A673 (cell line): Measurements from ENCODE around the gene RNU2-63P. TPM values are rescaled to one million over a fixed set of nuclear protein-coding genes. Genes with fewer than 3 reads are reported as not detected.
"Not testable (repeated sequence)": the region's sequence is repeated elsewhere in the genome, so short reads cannot be mapped to it uniquely, and the experiment has no call there.

Experiments
- BruUV-seq: library from RNA; stranded (reverse); fragments of 400-500 nt; replicated peaks from 2 replicates; lab custom pipeline; 2021; lab: Mats Ljungman, UMichigan
- CTCF ChIA-PET: fragments of 300-600 bp; sonication (Branson Sonifier 250); formaldehyde crosslinking; loops from one replicate; lab custom pipeline; 2022; ENCODE audit warnings: antibody characterized with exemption; lab: Charles Lee
- POLR2A ChIA-PET: fragments of 300-600 bp; sonication (Branson Sonifier 250); formaldehyde crosslinking; loops from one replicate; lab custom pipeline; 2022; ENCODE audit warnings: antibody characterized with exemption; ENCODE audit not compliant: low non-redundant PET; lab: Charles Lee
- DNase-seq: peaks from one replicate; pipeline ENCODE4 v3.0.0-alpha.2; 2015; ENCODE audit warnings: low spot score
- H3K27ac ChIP-seq: fragments of 200-600 bp; sonication (generic); 2 replicates; pipeline ENCODE4 v1.5.1; 2016; ENCODE audit warnings: mixed run types, low read depth, mild to moderate bottlenecking, mixed read lengths, antibody characterized with exemption, low read length; ENCODE audit not compliant: poor library complexity, severe bottlenecking
- H3K27me3 ChIP-seq: fragments of 200-600 bp; sonication (generic); replicated peaks from 2 replicates; pipeline ENCODE4 v1.6.1; 2017; ENCODE audit warnings: mixed run types, low read depth, mild to moderate bottlenecking, mixed read lengths, antibody characterized with exemption, low read length; ENCODE audit not compliant: insufficient read depth, poor library complexity
- H3K36me3 ChIP-seq: fragments of 200-600 bp; sonication (generic); 2 replicates; pipeline ENCODE4 v1.6.1; 2016; ENCODE audit warnings: mixed run types, mild to moderate bottlenecking, mixed read lengths, antibody characterized with exemption, low read length; ENCODE audit not compliant: insufficient read depth, poor library complexity, severe bottlenecking
- H3K4me1 ChIP-seq: fragments of 200-600 bp; sonication (generic); 2 replicates; pipeline ENCODE4 v1.6.1; 2017; ENCODE audit warnings: mixed run types, mild to moderate bottlenecking, mixed read lengths, antibody characterized with exemption, low read length; ENCODE audit not compliant: insufficient read depth, poor library complexity, severe bottlenecking
- H3K4me3 ChIP-seq: fragments of 200-600 bp; sonication (generic); 2 replicates; pipeline ENCODE4 v1.5.1; 2016; ENCODE audit warnings: low read depth, mixed run types, mild to moderate bottlenecking, mixed read lengths, low read length; ENCODE audit not compliant: poor library complexity, severe bottlenecking
- H3K9me3 ChIP-seq: fragments of 200-600 bp; sonication (generic); 2 replicates; pipeline ENCODE4 v1.6.1; 2016; ENCODE audit warnings: mixed run types, low read depth, mild to moderate bottlenecking, mixed read lengths, antibody characterized with exemption, low read length; ENCODE audit not compliant: poor library complexity, severe bottlenecking
- CTCF ChIP-seq: fragments of 300-800, 200-600 bp; sonication (generic); conservative IDR thresholded peaks from 2 replicates; pipeline ENCODE4 v1.5.1; 2017; ENCODE audit warnings: low read depth, mild to moderate bottlenecking, antibody characterized with exemption, low read length, moderate library complexity, mixed read lengths
- EZH2 ChIP-seq: fragments of 200-600 bp; sonication (generic); IDR thresholded peaks from 2 replicates; pipeline ENCODE4 v1.6.1; 2017; ENCODE audit warnings: borderline replicate concordance, low read depth, mild to moderate bottlenecking, mixed read lengths, antibody characterized with exemption, low read length; ENCODE audit not compliant: poor library complexity, severe bottlenecking
- intact Hi-C: fragments of 100-400 bp; cut with micrococcal nuclease; formaldehyde crosslinking; loops from one replicate; pipeline ENCODE4 v1.10.0; 2022; ENCODE audit not compliant: unreplicated experiment
- total RNA-seq: library from RNA; stranded (reverse); gene quantifications from 2 replicates; pipeline ENCODE4 v1.2.3, GENCODE V29; 2021

RNU2-63P gene
- total RNA-seq, 1 experiment from 2014 or later = 11.4 TPM

DNA sequence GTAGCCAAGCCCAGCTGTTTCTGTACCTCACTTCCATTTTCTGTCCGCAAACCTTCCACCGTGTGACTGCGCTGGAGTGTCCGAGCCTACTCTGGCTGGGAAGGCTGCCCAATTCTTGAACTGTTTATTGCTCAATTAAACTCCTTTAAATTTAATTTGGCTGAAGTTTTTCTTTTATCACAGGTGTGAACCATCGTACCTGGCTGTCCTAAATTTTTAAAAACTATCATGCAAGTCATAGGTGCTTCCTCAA is 6.2 kb upstream of the RNU2-63P start:
- no peak for DNase-seq
- intact Hi-C loops = no loop called here
- CTCF ChIA-PET = no interaction called here
- POLR2A ChIA-PET = no interaction called here
- Histone ChIP-seq H3K27ac (no peak overlapping the region), H3K27me3 (no peaks in the 10 kb centered on the region), H3K4me3 (no peak overlapping the region), H3K36me3 (no peaks in the 10 kb centered on the region), H3K9me3 (no peaks in the 10 kb centered on the region), H3K4me1 (peaks cover 3% of the 10 kb centered on the region)
- no peak for TF ChIP-seq EZH2
- BruUV-seq = no TSS peak

DNA sequence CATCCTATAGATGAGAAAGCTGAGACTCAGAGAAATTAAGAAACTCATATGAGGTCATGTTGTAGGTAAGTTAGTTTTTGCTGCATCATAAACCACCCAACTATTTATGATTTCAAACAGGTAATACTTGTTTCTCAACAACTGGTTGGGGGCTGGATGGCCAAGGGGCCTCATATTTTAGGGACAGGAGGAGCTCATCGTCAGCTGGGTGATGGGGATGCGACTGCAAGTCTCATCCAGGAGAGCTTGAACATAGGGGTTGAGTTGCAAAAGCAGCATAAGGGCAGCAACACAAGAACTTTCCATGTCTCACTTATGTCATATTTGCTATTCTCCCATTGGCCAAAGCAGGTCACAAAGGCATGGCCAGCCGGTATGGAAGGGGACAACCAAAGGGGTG is 3.6 kb upstream of the RNU2-63P start:
- CTCF ChIA-PET = no interaction called here
- POLR2A ChIA-PET = no interaction called here

GRCh38 chr2:88018909-88019308 is 2.6 kb upstream of the RNU2-63P start:
- Histone ChIP-seq H3K4me1 (peaks cover 6% of the 10 kb centered on the region), H3K27me3 (no peaks in the 10 kb centered on the region), H3K36me3 (no peaks in the 10 kb centered on the region), H3K9me3 (no peaks in the 10 kb centered on the region), H3K27ac (no peak overlapping the region), H3K4me3 (no peak overlapping the region)
- no TSS peak for BruUV-seq
- POLR2A ChIA-PET = no interaction called here
- CTCF ChIA-PET = no interaction called here
- intact Hi-C loops = no loop called here
- TF ChIP-seq EZH2 = no peak
- no peak for TF ChIP-seq CTCF
- no peak for DNase-seq

More for the DNA sequence above, 3.6 kb upstream of the RNU2-63P start:
- no peaks in the 10 kb centered on the region for H3K27me3 ChIP-seq
- no peak overlapping the region for H3K4me3 ChIP-seq
- TF ChIP-seq EZH2 (no peak), CTCF (no peak)
- no peak overlapping the region for H3K27ac ChIP-seq
- no peaks in the 10 kb centered on the region for H3K36me3 ChIP-seq
- intact Hi-C loops = no loop called here
- BruUV-seq = no TSS peak
- no peaks in the 10 kb centered on the region for H3K9me3 ChIP-seq
- peaks cover 6% of the 10 kb centered on the region for H3K4me1 ChIP-seq
- DNase-seq = no peak

GRCh38 chr2:88018077-88018805 is 1.9 kb upstream of the RNU2-63P start:
- POLR2A ChIA-PET, intact Hi-C loops, H3K36me3 ChIP-seq, H3K27ac ChIP-seq, BruUV-seq, H3K27me3 ChIP-seq, CTCF ChIA-PET, H3K4me1 ChIP-seq, H3K9me3 ChIP-seq: not testable (repeated sequence)
- H3K4me3 ChIP-seq = peak overlapping the region; percentile 57
- DNase-seq = peak; percentile 54

- H3K27ac ChIP-seq, H3K4me1 ChIP-seq, POLR2A ChIA-PET, H3K27me3 ChIP-seq, BruUV-seq, intact Hi-C loops, H3K9me3 ChIP-seq, CTCF ChIA-PET, H3K36me3 ChIP-seq, DNase-seq: not testable (repeated sequence)
- peak overlapping the region; percentile 57 for H3K4me3 ChIP-seq
Observed at GRCh38 chr2:88017780-88018038, 1.4 kb upstream of the RNU2-63P start.
